Right lobe of liver (tissue), 6 donors: ENCODE measurements around the gene PPP1R27. TPM values are rescaled to one million over a fixed set of nuclear protein-coding genes. Genes with fewer than 3 reads are reported as not detected.

Source experiments
- ATAC-seq, 4 donors: fragments of 200-7000 bp; cut with Tn5 transposase; one replicate each; pipeline ENCODE4 v1.9.1; 2020; ENCODE audit warnings: mild to moderate bottlenecking in 4 of 4, moderate library complexity in 4 of 4
- DNase-seq, 3 donors: peaks; one replicate each; pipeline ENCODE4 v3.0.0-alpha.2; 2020
- H3K27ac ChIP-seq, 3 donors: fragments of 200-600 bp; one replicate each; pipeline ENCODE4 v1.8.0; 2022
- H3K27me3 ChIP-seq, 2 donors: fragments of 200-600 bp; one replicate each; pipeline ENCODE4 v1.8.0; 2022
- H3K36me3 ChIP-seq, 4 donors: fragments of 200-600 bp; sonication (generic) in 1 of 4; one replicate each; pipeline versions ENCODE4 v1.5.1 to v1.8.0; 2017 to 2022; ENCODE audit warnings: control low read depth in 1 of 4
- H3K4me1 ChIP-seq, 4 donors: fragments of 200-600 bp; sonication (generic) in 1 of 4; one replicate each; pipeline versions ENCODE4 v1.5.1 to v1.8.0; 2017 to 2022; ENCODE audit warnings: control low read depth in 1 of 4
- H3K4me3 ChIP-seq, 3 donors: fragments of 200-600 bp; one replicate each; pipeline ENCODE4 v1.8.0; 2022
- H3K9me3 ChIP-seq, 4 donors: fragments of 200-600 bp; sonication (generic) in 1 of 4; one replicate each; pipeline versions ENCODE4 v1.5.1 to v1.8.0; 2017 to 2022; ENCODE audit warnings: control low read depth in 1 of 4
- POLR2A ChIP-seq: fragments of 450-650 bp; IDR thresholded peaks from one replicate; pipeline ENCODE4 v1.6.1; 2017; ENCODE audit warnings: antibody characterized with exemption, mild to moderate bottlenecking
- WGBS: methylation state at CpG from one replicate; pipeline ENCODE4 v1.1.6; 2018; ENCODE audit warnings: low coverage, low lambda C conversion rate; ENCODE audit not compliant: insufficient coverage; ENCODE audit errors: missing lambda C conversion rate; 5-methylcytosine and 5-hydroxymethylcytosine counted together
- intact Hi-C, 2 donors: fragments of 100-400 bp; cut with DNase I; formaldehyde crosslinking; loops; one replicate each; pipeline versions ENCODE4 v1.11.2 to v1.14.1; 2022
- long read RNA-seq: library from polyadenylated mRNA; unstranded; transcript quantifications from one replicate; pipeline ENCODE4 v2.0.0, GENCODE V29; 2019
- total RNA-seq, 6 experiments: library from RNA; depleted of rRNA in 2 of 6; stranded (reverse); fragments of >200 nt in 2 of 6; fragmentation: NEBNext Ultra II Directional in 3 of 6; extraction: Animal tissue kit (Norgen Biotek cat#: 25700) in 3 of 6; gene quantifications; one replicate each; pipeline versions ENCODE4 v1.1.0 to v1.2.4, GENCODE V29; 2016 to 2023
- TF ChIP-seq, protein P1 (sequence below), 4 donors: fragments of 200-600 bp in 3 of 4; fragments of 450-650 bp in 1 of 4; IDR thresholded peaks; one replicate each; pipeline versions ENCODE4 v1.5.1 to v1.8.0; 2016 to 2022; ENCODE audit warnings: antibody characterized with exemption in 4 of 4, mild to moderate bottlenecking in 2 of 4
- donor health status: DM: no; HTN: yes; CAD: no.
- donor health status: DM: no; HTN: no; CAD: no.
- donor health status: DM: no; HTN: no; CAD: no.
- donor health status: DM: no; HTN: yes; CAD: no.
- donor health status: DM: no; HTN: yes; CAD: no.

Gene PPP1R27, protein sequence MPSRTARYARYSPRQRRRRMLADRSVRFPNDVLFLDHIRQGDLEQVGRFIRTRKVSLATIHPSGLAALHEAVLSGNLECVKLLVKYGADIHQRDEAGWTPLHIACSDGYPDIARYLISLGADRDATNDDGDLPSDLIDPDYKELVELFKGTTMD
- under 1 TPM in 3 of 6 experiments, not detected in 3; 0.27 to 0.62 (median 0.40) TPM for total RNA-seq
- long read RNA-seq: 0 reads

DNA sequence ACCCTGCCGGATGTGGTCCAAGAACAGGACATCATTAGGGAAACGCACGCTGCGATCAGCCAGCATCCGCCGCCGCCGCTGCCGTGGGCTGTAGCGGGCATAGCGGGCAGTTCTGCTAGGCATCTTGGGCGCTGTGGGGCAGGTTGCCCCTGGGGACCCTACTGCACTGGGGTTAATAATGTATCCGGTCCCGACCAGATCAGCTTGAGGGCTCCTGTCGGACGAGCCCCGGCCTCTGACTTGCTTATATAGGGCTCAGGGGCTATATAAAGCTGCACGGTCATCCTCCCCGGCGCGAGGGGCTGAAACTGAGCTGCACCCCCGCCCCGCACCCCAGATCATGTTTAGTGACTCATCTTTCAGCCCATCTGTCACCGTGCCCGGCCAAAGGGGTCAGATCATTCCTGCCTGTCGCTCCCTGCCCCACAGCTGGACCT is at the start of gene PPP1R27:
PPP1R27 (minus strand) TSS at position 220 of the 437 bp plus-strand sequence; CDS start at position 123, 97 bp downstream.
- H3K27ac ChIP-seq: peak within 1 kb of the TSS; percentile 95 to 97 (median 96)

DNA sequence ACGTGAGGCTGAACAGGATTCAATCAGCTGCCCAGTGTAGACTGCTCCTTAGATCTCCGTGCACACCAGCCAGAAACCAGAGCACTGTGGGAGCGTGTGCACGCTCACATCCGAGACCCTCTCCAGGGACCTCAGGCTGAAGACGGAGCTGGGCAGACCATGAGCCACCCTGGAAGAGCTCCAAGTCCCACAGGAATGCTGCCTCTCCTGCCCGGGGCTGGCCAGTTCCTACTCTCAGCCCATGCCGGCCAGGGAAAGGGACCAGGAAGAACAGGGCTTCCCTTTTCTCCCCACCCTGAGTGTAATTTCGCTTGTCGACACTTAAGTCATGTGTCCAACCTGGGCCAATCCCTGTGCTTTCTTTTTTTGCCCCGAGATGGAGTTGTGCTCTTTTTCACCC is 49.7 kb upstream of the PPP1R27 start:
- WGBS: 65% methylated on average over 5 of the region's 11 CpGs
- Histone ChIP-seq H3K27me3 (no peaks in the 10 kb centered on the region), H3K4me1 (no peaks in the 10 kb centered on the region), H3K36me3 (peaks cover 4 to 43% (median 10%) of the 10 kb centered on the region in 4 donors), H3K27ac (no peak overlapping the region), H3K9me3 (no peaks in the 10 kb centered on the region), H3K4me3 (no peak overlapping the region)
- no peak for TF ChIP-seq POLR2A
- TF ChIP-seq, protein P1, sequence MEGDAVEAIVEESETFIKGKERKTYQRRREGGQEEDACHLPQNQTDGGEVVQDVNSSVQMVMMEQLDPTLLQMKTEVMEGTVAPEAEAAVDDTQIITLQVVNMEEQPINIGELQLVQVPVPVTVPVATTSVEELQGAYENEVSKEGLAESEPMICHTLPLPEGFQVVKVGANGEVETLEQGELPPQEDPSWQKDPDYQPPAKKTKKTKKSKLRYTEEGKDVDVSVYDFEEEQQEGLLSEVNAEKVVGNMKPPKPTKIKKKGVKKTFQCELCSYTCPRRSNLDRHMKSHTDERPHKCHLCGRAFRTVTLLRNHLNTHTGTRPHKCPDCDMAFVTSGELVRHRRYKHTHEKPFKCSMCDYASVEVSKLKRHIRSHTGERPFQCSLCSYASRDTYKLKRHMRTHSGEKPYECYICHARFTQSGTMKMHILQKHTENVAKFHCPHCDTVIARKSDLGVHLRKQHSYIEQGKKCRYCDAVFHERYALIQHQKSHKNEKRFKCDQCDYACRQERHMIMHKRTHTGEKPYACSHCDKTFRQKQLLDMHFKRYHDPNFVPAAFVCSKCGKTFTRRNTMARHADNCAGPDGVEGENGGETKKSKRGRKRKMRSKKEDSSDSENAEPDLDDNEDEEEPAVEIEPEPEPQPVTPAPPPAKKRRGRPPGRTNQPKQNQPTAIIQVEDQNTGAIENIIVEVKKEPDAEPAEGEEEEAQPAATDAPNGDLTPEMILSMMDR (IDR thresholded peaks at IDR 0.05): no peak
- ATAC-seq: peak in 2 of 4 donors; percentile 13 to 15
- DNase-seq: no peak
- intact Hi-C loops: loop anchor here in 1 of 2 donors (10.0 kb wide), 1 partner anchor 130 kb away; no protein-coding TSS in a partner anchor

More for the DNA sequence above, at the start of gene PPP1R27:
- DNase-seq: no peak
- intact Hi-C loops: no loop called here
- Histone ChIP-seq H3K27me3 (no peaks in the 10 kb centered on the region), H3K4me3 (peak within 1 kb of the TSS in 2 of 3 donors; percentile 81 to 82), H3K36me3 (no peaks in the 10 kb centered on the region), H3K4me1 (peaks cover 0 to 18% (median 3%) of the 10 kb centered on the region in 4 donors), H3K9me3 (no peaks in the 10 kb centered on the region)
- ATAC-seq: no peak
- no peak for TF ChIP-seq POLR2A
- TF ChIP-seq, protein P1 (IDR thresholded peaks at IDR 0.05): no peak
- WGBS: 94% methylated on average over 10 of the region's 26 CpGs

DNA sequence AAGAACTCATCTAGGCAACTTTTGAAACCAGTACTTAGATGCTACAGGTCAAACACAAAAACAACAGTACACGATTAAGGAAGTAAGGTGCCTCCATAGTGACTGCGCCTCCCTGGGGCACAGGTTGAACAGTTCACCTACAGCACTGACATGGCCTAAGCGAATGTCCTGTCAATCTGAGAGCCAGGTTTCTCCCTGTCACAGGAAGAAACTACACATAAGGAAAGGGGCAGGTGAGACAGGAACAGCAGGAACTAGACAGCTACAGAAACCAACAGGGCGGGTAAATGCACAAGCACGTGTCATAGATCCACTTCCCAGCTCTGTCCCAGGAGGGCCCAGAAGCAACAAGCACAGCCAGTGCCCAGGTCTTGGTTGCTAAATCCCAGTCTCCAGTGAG is 44.3 kb upstream of the PPP1R27 start:
- Histone ChIP-seq H3K4me1 (no peaks in the 10 kb centered on the region), H3K4me3 (no peak overlapping the region), H3K36me3 (peaks cover 0 to 11% (median 0%) of the 10 kb centered on the region in 4 donors), H3K27ac (no peak overlapping the region), H3K9me3 (no peaks in the 10 kb centered on the region), H3K27me3 (no peaks in the 10 kb centered on the region)
- ATAC-seq: no peak
- 83% methylated on average over 4 of the region's 5 CpGs for WGBS
- no peak for TF ChIP-seq POLR2A
- TF ChIP-seq, protein P1 (IDR thresholded peaks at IDR 0.05): no peak
- intact Hi-C loops: no loop called here
- no peak for DNase-seq

DNA sequence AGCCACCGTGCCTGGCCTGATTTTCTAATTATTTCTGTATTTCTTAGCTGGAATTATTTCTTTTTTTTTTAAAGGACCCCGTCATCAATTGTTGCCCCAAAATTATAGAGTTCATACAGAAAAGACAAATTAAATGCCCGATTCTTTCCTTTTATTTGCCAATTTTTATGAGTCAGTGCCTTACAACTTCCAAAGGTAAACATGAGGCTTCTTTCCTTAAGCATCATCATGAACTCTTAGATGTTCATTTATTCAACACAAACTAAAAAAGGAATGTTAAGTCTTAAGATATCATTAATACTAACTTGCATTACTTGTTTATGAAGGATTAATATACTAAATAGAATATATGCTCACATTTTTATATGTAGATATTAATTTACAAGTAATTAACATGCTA is 43.4 kb upstream of the PPP1R27 start:
- Histone ChIP-seq H3K27ac (no peak overlapping the region), H3K9me3 (no peaks in the 10 kb centered on the region), H3K4me3 (no peak overlapping the region), H3K27me3 (no peaks in the 10 kb centered on the region), H3K36me3 (peaks cover 0 to 11% (median 0%) of the 10 kb centered on the region in 4 donors), H3K4me1 (no peaks in the 10 kb centered on the region)
- 87% methylated on average over 3 of the region's 3 CpGs for WGBS
- TF ChIP-seq, protein P1 (IDR thresholded peaks at IDR 0.05): no peak
- TF ChIP-seq POLR2A: no peak
- no peak for DNase-seq
- no peak for ATAC-seq
- intact Hi-C loops: no loop called here
